Nephron (organoid): ENCODE measurements around the gene CKMT2.
"Not testable (repeated sequence)": the region's sequence is repeated elsewhere in the genome, so short reads cannot be mapped to it uniquely, and the experiment has no call there.

Experiments
- H3K27ac Mint-ChIP-seq, 3 experiments: 2 replicates each; pipeline ENCODE4 v1.8.0; 2020; ENCODE audit warnings: mixed read lengths in 3 of 3, mild to moderate bottlenecking in 2 of 3, moderate library complexity in 1 of 3
- H3K27me3 Mint-ChIP-seq: 2 replicates; pipeline ENCODE4 v1.8.0; 2021; ENCODE audit warnings: low read depth, mild to moderate bottlenecking, moderate library complexity, mixed read lengths
- H3K36me3 Mint-ChIP-seq: 2 replicates; pipeline ENCODE4 v1.8.0; 2020; ENCODE audit warnings: low read depth, mixed read lengths
- H3K4me1 Mint-ChIP-seq: 2 replicates; pipeline ENCODE4 v1.8.0; 2020; ENCODE audit warnings: mixed read lengths
- H3K4me3 Mint-ChIP-seq, 3 experiments: 2 replicates each; pipeline ENCODE4 v1.8.0; 2020; ENCODE audit warnings: mild to moderate bottlenecking in 3 of 3, mixed read lengths in 3 of 3, moderate library complexity in 2 of 3
- H3K9me3 Mint-ChIP-seq: 2 replicates; pipeline ENCODE4 v1.8.0; 2020; ENCODE audit warnings: mixed read lengths
- CTCF ChIP-seq, 3 experiments: fragments of 200-600 bp; sonication (generic); IDR thresholded peaks; one replicate each; pipeline ENCODE4 v1.5.0; 2021; ENCODE audit warnings: antibody characterized with exemption in 3 of 3; ENCODE audit not compliant: unreplicated experiment in 3 of 3

CKMT2 gene

GRCh38 chr5:81268521-81269196 is 35.5 kb downstream of the CKMT2 start:
- H3K27me3 Mint-ChIP-seq: no peaks in the 10 kb centered on the region
- no peak overlapping the region for H3K27ac Mint-ChIP-seq
- no peak overlapping the region for H3K4me3 Mint-ChIP-seq
- peaks cover 41% of the 10 kb centered on the region for H3K9me3 Mint-ChIP-seq
- no peak for TF ChIP-seq CTCF (IDR thresholded peaks at IDR 0.05; ENCODE audit: unreplicated experiment in 3 of 3)
- peaks cover 38% of the 10 kb centered on the region for H3K36me3 Mint-ChIP-seq
- H3K4me1 Mint-ChIP-seq: no peaks in the 10 kb centered on the region

GRCh38 chr5:81269751-81270393 is 36.8 kb downstream of the CKMT2 start:
- H3K4me3 Mint-ChIP-seq: no peak overlapping the region
- peaks cover 43% of the 10 kb centered on the region for H3K36me3 Mint-ChIP-seq
- no peaks in the 10 kb centered on the region for H3K4me1 Mint-ChIP-seq
- no peaks in the 10 kb centered on the region for H3K27me3 Mint-ChIP-seq
- peaks cover 47% of the 10 kb centered on the region for H3K9me3 Mint-ChIP-seq
- no peak for TF ChIP-seq CTCF (IDR thresholded peaks at IDR 0.05; ENCODE audit: unreplicated experiment in 3 of 3)
- no peak overlapping the region for H3K27ac Mint-ChIP-seq

- H3K27ac Mint-ChIP-seq, H3K4me3 Mint-ChIP-seq, H3K4me1 Mint-ChIP-seq, H3K27me3 Mint-ChIP-seq: not testable (repeated sequence)
- H3K36me3 Mint-ChIP-seq: peaks cover 50% of the 10 kb centered on the region
- H3K9me3 Mint-ChIP-seq: peaks cover 53% of the 10 kb centered on the region
These were observed 37.4 kb downstream of the CKMT2 start for GRCh38 chr5:81270394-81271027.

- Mint-ChIP-seq H3K4me1 (no peaks in the 10 kb centered on the region), H3K36me3 (peaks cover 42% of the 10 kb centered on the region), H3K27me3 (no peaks in the 10 kb centered on the region), H3K4me3 (no peak overlapping the region), H3K27ac (no peak overlapping the region), H3K9me3 (peaks cover 19% of the 10 kb centered on the region)
- no peak for TF ChIP-seq CTCF (IDR thresholded peaks at IDR 0.05; ENCODE audit: unreplicated experiment in 3 of 3)
These were observed 50.9 kb downstream of the CKMT2 start for GRCh38 chr5:81283976-81284375.

GRCh38 chr5:81286059-81286617 is 53.0 kb downstream of the CKMT2 start:
- H3K4me1 Mint-ChIP-seq: no peaks in the 10 kb centered on the region
- H3K4me3 Mint-ChIP-seq: no peak overlapping the region
- peaks cover 24% of the 10 kb centered on the region for H3K9me3 Mint-ChIP-seq
- H3K27me3 Mint-ChIP-seq: no peaks in the 10 kb centered on the region
- H3K27ac Mint-ChIP-seq: no peak overlapping the region
- TF ChIP-seq CTCF (IDR thresholded peaks at IDR 0.05; ENCODE audit: unreplicated experiment in 3 of 3): no peak
- peaks cover 49% of the 10 kb centered on the region for H3K36me3 Mint-ChIP-seq

GRCh38 chr5:81288021-81288433 is 54.9 kb downstream of the CKMT2 start:
- TF ChIP-seq CTCF (IDR thresholded peaks at IDR 0.05; ENCODE audit: unreplicated experiment in 3 of 3): no peak
- H3K27ac Mint-ChIP-seq: no peak overlapping the region
- no peak overlapping the region for H3K4me3 Mint-ChIP-seq
- H3K4me1 Mint-ChIP-seq: no peaks in the 10 kb centered on the region
- no peaks in the 10 kb centered on the region for H3K27me3 Mint-ChIP-seq
- peaks cover 35% of the 10 kb centered on the region for H3K9me3 Mint-ChIP-seq
- H3K36me3 Mint-ChIP-seq: peaks cover 62% of the 10 kb centered on the region
